ENCODE measurements around the gene RPS3. TPM values are rescaled to one million over a fixed set of nuclear protein-coding genes. Genes with fewer than 3 reads are reported as not detected.

RPS3 gene
- total and polyA plus RNA-seq, 2 donors (not counting 1 experiment from before 2014, with no cell fraction given) = 3,389 to 3,642 TPM

DNA sequence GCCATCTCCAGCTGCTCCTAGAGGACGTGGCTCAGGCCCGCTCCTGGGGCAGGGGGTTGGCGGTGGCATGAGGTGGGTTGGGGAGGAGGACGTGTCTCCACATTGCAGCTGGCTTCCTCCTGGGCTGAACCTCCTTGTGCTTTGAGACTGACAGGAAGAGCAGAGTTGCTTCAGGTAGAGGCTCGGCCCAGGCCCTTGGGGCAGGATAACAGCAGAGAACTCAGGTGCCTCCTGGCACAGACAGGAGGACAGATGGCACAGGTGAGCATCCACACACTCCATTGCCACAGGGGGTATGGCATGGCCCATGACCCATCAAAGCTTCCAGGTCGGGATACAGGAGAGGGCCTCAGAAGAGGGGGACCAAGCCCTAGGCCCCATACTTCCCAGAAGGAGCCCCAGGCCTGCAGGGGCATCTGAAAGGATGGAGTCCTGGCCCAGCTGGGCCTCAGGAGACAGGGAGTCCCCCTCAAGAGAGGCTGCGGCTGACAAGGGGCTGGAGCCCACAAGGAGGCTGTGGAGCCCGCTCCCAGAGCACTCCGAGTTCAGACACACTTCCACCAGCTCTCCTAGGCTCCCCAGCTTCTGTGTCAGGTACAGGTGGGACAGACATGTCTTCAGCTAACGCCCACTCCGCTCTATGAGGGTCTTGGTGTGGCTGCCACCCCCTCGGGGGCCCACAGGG is 35.7 kb downstream of the RPS3 start:
- Mint-ChIP-seq H3K4me3 (no peak overlapping the region), H3K4me1 (peaks cover 8% of the 10 kb centered on the region), H3K27me3 (peaks cover 26% of the 10 kb centered on the region), H3K9me3 (ENCODE audit: insufficient read depth) (no peaks in the 10 kb centered on the region), H3K27ac (no peak overlapping the region)
- intact Hi-C loops (cut with micrococcal nuclease) = no loop called here
- H3K27ac ChIP-seq (ENCODE audit: low read length in 2 of 2) = no peak overlapping the region
- DNase-seq = no peak
- no peak for ATAC-seq (ENCODE audit: low read depth)
- peaks cover 8 to 9% of the 10 kb centered on the region in 2 donors for H3K4me1 ChIP-seq (ENCODE audit: control insufficient read depth in 2 of 2, insufficient read depth in 2 of 2, low read length in 2 of 2)
- H3K27me3 ChIP-seq (replicated peaks in 1 of 4; ENCODE audit: control extremely low read depth in 1 of 4, control insufficient read depth in 3 of 4, insufficient read depth in 4 of 4, low read length in 3 of 4) = peaks cover 0 to 42% (median 12%) of the 10 kb centered on the region in 4 experiments
- H3K4me3 ChIP-seq (ENCODE audit: control extremely low read depth in 1 of 5, extremely low read depth in 1 of 5, insufficient read depth in 1 of 5, low read depth in 2 of 5, low read length in 4 of 5) = no peak overlapping the region
- ChIA-PET CTCF (interaction anchor here (1.0 to 1.2 kb wide), 3 partner anchors 10 to 97 kb away, joined by 3 read pairs; no protein-coding TSS in a partner anchor), POLR2A (no interaction called here)
- no peaks in the 10 kb centered on the region for H3K9me3 ChIP-seq (ENCODE audit: control extremely low read depth in 1 of 3, control insufficient read depth in 2 of 3, insufficient read depth in 1 of 3, low read length in 2 of 3)
- H2AFZ ChIP-seq (ENCODE audit: insufficient read depth, low read depth, low read length, poor library complexity, severe bottlenecking) = no peak overlapping the region
- H4K20me1 ChIP-seq (ENCODE audit: control insufficient read depth, insufficient read depth, low read length, poor library complexity, severe bottlenecking) = no peaks in the 10 kb centered on the region
- no peaks in the 10 kb centered on the region for H3K36me3 ChIP-seq (replicated peaks in 1 of 2; ENCODE audit: control extremely low read depth in 1 of 2, control insufficient read depth in 1 of 2, extremely low read depth in 1 of 2, insufficient read depth in 2 of 2, low read length in 1 of 2)
- TF ChIP-seq, protein P1, sequence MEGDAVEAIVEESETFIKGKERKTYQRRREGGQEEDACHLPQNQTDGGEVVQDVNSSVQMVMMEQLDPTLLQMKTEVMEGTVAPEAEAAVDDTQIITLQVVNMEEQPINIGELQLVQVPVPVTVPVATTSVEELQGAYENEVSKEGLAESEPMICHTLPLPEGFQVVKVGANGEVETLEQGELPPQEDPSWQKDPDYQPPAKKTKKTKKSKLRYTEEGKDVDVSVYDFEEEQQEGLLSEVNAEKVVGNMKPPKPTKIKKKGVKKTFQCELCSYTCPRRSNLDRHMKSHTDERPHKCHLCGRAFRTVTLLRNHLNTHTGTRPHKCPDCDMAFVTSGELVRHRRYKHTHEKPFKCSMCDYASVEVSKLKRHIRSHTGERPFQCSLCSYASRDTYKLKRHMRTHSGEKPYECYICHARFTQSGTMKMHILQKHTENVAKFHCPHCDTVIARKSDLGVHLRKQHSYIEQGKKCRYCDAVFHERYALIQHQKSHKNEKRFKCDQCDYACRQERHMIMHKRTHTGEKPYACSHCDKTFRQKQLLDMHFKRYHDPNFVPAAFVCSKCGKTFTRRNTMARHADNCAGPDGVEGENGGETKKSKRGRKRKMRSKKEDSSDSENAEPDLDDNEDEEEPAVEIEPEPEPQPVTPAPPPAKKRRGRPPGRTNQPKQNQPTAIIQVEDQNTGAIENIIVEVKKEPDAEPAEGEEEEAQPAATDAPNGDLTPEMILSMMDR (IDR thresholded peaks at IDR 0.05) = no peak
- TF ChIP-seq EZH2 (IDR thresholded peaks at IDR 0.05; ENCODE audit: borderline replicate concordance, insufficient read depth, low read depth, low read length, poor library complexity, severe bottlenecking) = no peak
- H3K4me2 ChIP-seq (replicated peaks; ENCODE audit: low read depth, low read length, poor library complexity, severe bottlenecking) = no peak overlapping the region
- 84% methylated on average over 10 of the region's 12 CpGs for WGBS (ENCODE audit: insufficient coverage)
- H3K79me2 ChIP-seq (ENCODE audit: control insufficient read depth, insufficient read depth, low read length) = no peaks in the 10 kb centered on the region
- no peak overlapping the region for H3K9ac ChIP-seq (ENCODE audit: low read length)

DNA sequence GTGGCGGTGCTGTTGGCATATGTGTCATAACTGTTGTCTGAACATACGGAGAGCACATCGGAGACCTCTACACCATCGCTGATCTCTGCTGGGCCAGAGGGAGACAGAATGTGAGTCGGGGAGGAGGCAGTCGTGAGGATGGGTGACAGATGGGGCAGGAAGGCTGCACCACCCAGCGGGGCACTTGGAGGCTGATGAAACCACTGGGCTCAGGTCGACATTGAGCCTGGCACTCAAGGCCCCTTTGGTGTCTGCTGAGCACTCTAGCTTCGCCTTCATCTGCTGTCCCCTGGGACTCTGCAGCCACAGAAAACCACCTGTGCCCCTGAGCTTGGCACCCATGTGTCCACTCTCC is 36.2 kb downstream of the RPS3 start:
- CTCF ChIA-PET = interaction anchor here (1.0 kb wide), 2 partner anchors 10 to 96 kb away, joined by 3 read pairs; no protein-coding TSS in a partner anchor
- no peaks in the 10 kb centered on the region for H4K20me1 ChIP-seq (ENCODE audit: control insufficient read depth, insufficient read depth, low read length, poor library complexity, severe bottlenecking)
- 90% methylated on average over 9 of the region's 9 CpGs for WGBS (ENCODE audit: insufficient coverage)
- no peak overlapping the region for H3K27ac ChIP-seq (ENCODE audit: low read length in 2 of 2)
- H3K4me2 ChIP-seq (replicated peaks; ENCODE audit: low read depth, low read length, poor library complexity, severe bottlenecking) = no peak overlapping the region
- no peak for TF ChIP-seq EZH2 (IDR thresholded peaks at IDR 0.05; ENCODE audit: borderline replicate concordance, insufficient read depth, low read depth, low read length, poor library complexity, severe bottlenecking)
- TF ChIP-seq, protein P1 (IDR thresholded peaks at IDR 0.05) = no peak
- POLR2A ChIA-PET = no interaction called here
- DNase-seq (no peak), ATAC-seq (ENCODE audit: low read depth) (no peak)
- Mint-ChIP-seq H3K4me3 (no peak overlapping the region), H3K4me1 (peaks cover 6% of the 10 kb centered on the region), H3K27me3 (peaks cover 24% of the 10 kb centered on the region), H3K27ac (no peak overlapping the region), H3K9me3 (ENCODE audit: insufficient read depth) (no peaks in the 10 kb centered on the region)
- H3K27me3 ChIP-seq (replicated peaks in 1 of 4; ENCODE audit: control extremely low read depth in 1 of 4, control insufficient read depth in 3 of 4, insufficient read depth in 4 of 4, low read length in 3 of 4) = peaks cover 0 to 40% (median 11%) of the 10 kb centered on the region in 4 experiments
- no peak overlapping the region for H2AFZ ChIP-seq (ENCODE audit: insufficient read depth, low read depth, low read length, poor library complexity, severe bottlenecking)
- no peaks in the 10 kb centered on the region for H3K79me2 ChIP-seq (ENCODE audit: control insufficient read depth, insufficient read depth, low read length)
- no peaks in the 10 kb centered on the region for H3K36me3 ChIP-seq (replicated peaks in 1 of 2; ENCODE audit: control extremely low read depth in 1 of 2, control insufficient read depth in 1 of 2, extremely low read depth in 1 of 2, insufficient read depth in 2 of 2, low read length in 1 of 2)
- intact Hi-C loops (cut with micrococcal nuclease) = no loop called here
- peaks cover 6 to 7% of the 10 kb centered on the region in 2 donors for H3K4me1 ChIP-seq (ENCODE audit: control insufficient read depth in 2 of 2, insufficient read depth in 2 of 2, low read length in 2 of 2)
- no peaks in the 10 kb centered on the region for H3K9me3 ChIP-seq (ENCODE audit: control extremely low read depth in 1 of 3, control insufficient read depth in 2 of 3, insufficient read depth in 1 of 3, low read length in 2 of 3)
- H3K9ac ChIP-seq (ENCODE audit: low read length) = no peak overlapping the region
- H3K4me3 ChIP-seq (ENCODE audit: control extremely low read depth in 1 of 5, extremely low read depth in 1 of 5, insufficient read depth in 1 of 5, low read depth in 2 of 5, low read length in 4 of 5) = no peak overlapping the region
